Right ventricle myocardium inferior (tissue), 1 donor: ENCODE measurements around the gene MIA2. TPM values are rescaled to one million over a fixed set of nuclear protein-coding genes. Genes with fewer than 3 reads are reported as not detected.
"Not testable (repeated sequence)": the region's sequence is repeated elsewhere in the genome, so short reads cannot be mapped to it uniquely, and the experiment has no call there.

ENCODE experiments used
- ATAC-seq: fragments of 200-7000 bp; cut with Tn5 transposase; one replicate; pipeline ENCODE4 v1.9.1; 2020; ENCODE audit warnings: mild to moderate bottlenecking, moderate library complexity
- DNase-seq: peaks from one replicate; pipeline ENCODE4 v3.0.0; 2021; ENCODE audit errors: missing footprints
- intact Hi-C: fragments of 100-400 bp; cut with DNase I; formaldehyde crosslinking; loops from one replicate; pipeline ENCODE4 v1.11.0; 2022
- total RNA-seq: library from RNA; stranded (reverse); fragmentation: NEBNext Ultra II Directional; extraction: Animal tissue kit (Norgen Biotek cat#: 25700); gene quantifications from one replicate; pipeline ENCODE4 v1.2.1, GENCODE V29; 2021
- donor health status: DM: no; HTN: yes; CAD: no; lungs with severe emphysema.

The MIA2 gene
- total RNA-seq, 1 donor from 2014 or later, result 22.2 TPM

DNA sequence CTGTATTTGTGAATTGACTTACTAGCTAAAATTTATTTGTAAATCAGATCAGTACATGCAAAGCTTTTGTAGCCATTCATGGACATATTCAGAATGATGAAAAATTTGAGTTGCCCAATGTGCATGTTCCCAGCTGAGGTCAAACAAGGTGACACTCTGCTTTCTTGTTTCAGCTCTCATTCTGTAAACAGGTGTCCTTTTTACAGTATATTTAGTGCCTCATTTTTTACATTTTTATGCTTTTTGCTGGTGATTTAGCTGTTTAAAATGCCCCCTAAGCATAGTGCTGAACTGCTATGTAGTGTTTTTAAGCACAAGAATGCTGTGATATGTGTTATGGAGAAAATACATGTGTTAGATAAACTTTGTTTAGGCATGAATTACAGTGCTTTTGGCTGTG, 76.3 kb downstream of the MIA2 start:
- ATAC-seq (no peak), DNase-seq (no peak)
- intact Hi-C loops, result no loop called here

DNA sequence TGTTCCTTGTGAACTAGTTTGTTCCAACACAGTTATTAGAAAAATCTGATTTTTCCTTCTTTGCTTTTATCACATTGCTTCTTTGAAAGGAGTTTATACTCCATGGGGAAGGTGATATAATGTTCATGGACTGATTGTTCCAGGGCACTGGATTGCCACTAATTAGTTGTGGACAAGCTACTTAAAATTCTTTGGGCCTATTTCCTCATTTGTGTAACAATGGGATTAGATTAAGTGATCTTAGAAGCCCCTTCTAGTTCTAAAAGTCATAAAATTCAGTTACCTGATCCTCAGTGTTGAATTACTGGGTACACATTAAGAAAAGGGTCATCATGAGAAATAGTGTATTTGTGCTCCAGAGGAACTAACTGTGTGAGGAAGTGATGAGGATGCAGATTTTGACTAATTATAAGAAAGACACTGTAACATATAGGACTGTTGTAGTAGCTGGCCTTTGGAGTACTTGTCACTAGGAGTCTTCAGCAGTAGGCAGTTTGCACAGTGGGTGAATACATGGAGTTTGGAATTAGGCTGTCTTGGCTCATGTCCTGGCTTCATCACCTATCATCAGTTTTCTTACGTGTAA, 82.2 kb downstream of the MIA2 start:
- ATAC-seq, result no peak
- intact Hi-C loops, result no loop called here
- no peak for DNase-seq

- ATAC-seq, result no peak
- DNase-seq, result no peak
- intact Hi-C loops, result no loop called here
Observed at GRCh38 chr14:39316830-39317553, 83.3 kb downstream of the MIA2 start.

- intact Hi-C loops, result no loop called here
- DNase-seq, result no peak
- ATAC-seq, result no peak
Observed at GRCh38 chr14:39318574-39318973, 84.9 kb downstream of the MIA2 start.

- no peak for ATAC-seq
- DNase-seq, result no peak
- intact Hi-C loops, result no loop called here
Observed at GRCh38 chr14:39319381-39319780, 85.7 kb downstream of the MIA2 start.

- intact Hi-C loops, result no loop called here
- DNase-seq, result no peak
- no peak for ATAC-seq
Observed at GRCh38 chr14:39320318-39320717, 86.6 kb downstream of the MIA2 start.

GRCh38 chr14:39322807-39323206, 89.1 kb downstream of the MIA2 start:
- ATAC-seq, result no peak
- DNase-seq, result no peak
- intact Hi-C loops, result no loop called here

GRCh38 chr14:39324097-39324496, 90.4 kb downstream of the MIA2 start:
- ATAC-seq, result no peak
- DNase-seq, result no peak
- intact Hi-C loops, result no loop called here

DNA sequence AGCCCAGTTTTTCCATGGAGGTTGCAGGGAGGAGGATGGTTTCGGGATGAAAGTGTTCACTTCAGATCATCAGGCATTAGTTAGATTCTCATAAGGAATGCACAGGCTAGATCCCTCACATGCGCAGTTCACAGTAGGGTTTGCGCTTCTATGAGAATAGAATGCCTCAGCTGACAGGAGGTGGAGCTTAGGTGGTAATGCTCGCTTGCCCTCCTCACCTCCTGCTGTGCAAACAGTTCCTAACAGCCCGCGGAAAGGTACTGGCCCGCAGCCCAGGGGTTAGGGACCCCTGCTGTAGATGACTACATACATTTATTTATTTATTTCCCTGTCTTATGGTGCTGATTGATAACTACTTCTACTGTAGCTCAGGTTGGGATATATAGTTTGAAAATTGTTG, 105.3 kb downstream of the MIA2 start:
- intact Hi-C loops, result no loop called here
- ATAC-seq (no peak), DNase-seq (no peak)

- intact Hi-C loops, DNase-seq, ATAC-seq: not testable (repeated sequence)
Observed at GRCh38 chr14:39341126-39341525, 107.4 kb downstream of the MIA2 start.

DNA sequence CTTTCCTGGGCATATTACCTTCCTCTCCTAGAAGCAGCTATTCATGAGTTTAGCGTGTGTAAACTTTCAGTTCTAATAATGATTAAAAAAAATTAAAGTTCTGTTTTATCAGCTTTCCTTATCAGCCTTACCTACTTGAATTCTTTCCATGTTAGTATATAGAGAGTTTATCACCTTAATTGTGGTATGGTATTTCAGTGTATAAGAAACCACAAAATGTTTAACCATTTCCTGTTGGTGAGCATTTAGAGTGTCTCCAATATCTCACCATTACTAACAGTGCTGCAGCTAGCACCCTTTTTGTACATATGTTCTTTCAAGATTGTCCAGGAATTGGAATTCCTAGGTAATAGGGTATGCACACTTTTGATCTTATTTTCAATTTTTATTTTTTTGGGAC, 109.1 kb downstream of the MIA2 start:
- ATAC-seq (no peak), DNase-seq (no peak)
- intact Hi-C loops, result no loop called here

GRCh38 chr14:39343614-39344013, 109.9 kb downstream of the MIA2 start:
- DNase-seq, result no peak
- intact Hi-C loops, result no loop called here
- no peak for ATAC-seq

DNA sequence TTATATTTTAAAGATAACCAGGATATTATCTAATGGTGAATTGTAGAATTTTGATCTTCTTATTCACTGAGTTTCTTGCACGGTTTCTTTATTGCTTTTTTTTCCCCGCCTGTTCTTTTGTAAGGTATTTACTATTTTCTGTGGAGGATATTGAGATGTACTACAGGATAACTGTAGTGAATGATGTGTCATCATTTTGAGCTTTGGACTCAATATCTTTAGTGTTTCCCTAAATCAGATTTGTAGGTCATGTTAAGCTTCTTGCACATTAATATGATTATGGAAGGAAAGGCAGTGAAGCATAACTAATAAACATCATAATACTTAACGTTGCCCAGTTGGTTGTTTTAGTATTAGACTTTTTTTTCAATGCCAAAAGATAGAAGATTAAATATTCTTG, 117.2 kb downstream of the MIA2 start:
- intact Hi-C loops, result no loop called here
- DNase-seq (no peak), ATAC-seq (no peak)

GRCh38 chr14:39351708-39352107, 118.0 kb downstream of the MIA2 start:
- intact Hi-C loops, result no loop called here
- ATAC-seq (no peak), DNase-seq (no peak)

GRCh38 chr14:39359069-39359468, 125.4 kb downstream of the MIA2 start:
- DNase-seq, ATAC-seq, intact Hi-C loops: not testable (repeated sequence)

DNA sequence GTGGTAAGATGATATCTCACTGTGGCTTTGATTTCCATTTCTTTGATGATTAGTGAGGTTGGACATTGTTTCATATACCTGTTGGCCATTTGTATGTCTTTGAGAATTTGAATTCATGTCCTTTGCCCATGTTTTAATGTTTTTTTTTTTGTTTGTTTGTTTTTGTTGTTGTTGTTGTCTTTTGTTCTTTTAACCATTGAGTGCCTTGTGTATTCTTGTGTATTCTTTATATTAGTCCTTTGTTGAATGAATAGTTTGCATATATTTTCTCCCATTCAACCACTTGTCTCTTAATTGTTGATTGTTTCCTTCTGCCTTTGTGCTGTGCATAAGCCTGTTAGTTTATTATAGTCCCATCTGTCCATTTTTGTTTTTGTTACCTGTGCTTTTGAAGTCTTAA, 126.6 kb downstream of the MIA2 start:
- DNase-seq (no peak), ATAC-seq (no peak)
- intact Hi-C loops, result no loop called here

DNA sequence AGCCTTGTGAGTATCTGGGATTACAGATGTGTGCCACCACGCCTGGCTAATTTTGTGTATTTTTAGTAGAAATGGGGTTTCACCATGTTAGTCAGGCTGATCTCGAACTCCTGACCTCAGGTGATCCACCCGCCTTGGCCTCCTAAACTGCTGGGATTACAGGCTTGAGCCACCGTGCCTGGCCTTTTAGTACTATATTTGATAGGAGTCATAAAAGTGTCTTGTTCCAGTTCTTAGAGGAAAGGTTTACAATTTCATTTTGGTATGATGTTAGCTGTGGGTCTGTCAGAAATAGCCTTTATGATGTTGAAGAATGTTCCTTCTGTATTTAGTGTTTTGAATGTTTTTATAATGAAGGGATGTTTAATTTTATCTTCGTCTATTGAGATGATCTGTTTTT, 127.8 kb downstream of the MIA2 start:
- intact Hi-C loops, DNase-seq, ATAC-seq: not testable (repeated sequence)

- intact Hi-C loops, result no loop called here
- DNase-seq, result no peak
- no peak for ATAC-seq
Observed at GRCh38 chr14:39364509-39364908, 130.8 kb downstream of the MIA2 start.

- DNase-seq (no peak), ATAC-seq (no peak)
- intact Hi-C loops, result loop anchor here (5.0 kb wide), 1 partner anchor 253 kb away; the partner anchor contains the start of gene GEMIN2
Observed at GRCh38 chr14:39365354-39365753, 131.6 kb downstream of the MIA2 start.
